ENCODE measurements around the gene MESP1.
A peak's percentile ranks its signal among the peaks of the same experiment; 100 is the strongest.

MESP1 gene

GRCh38 chr15:89780601-89781000 is 29.6 kb upstream of the MESP1 start:
- Histone ChIP-seq H3K4me1 (ENCODE audit: control insufficient read depth, insufficient read depth, low read length) (peaks cover 38% of the 10 kb centered on the region), H3K36me3 (ENCODE audit: control insufficient read depth, insufficient read depth, low read length) (no peaks in the 10 kb centered on the region), H3K27ac (ENCODE audit: low read depth, low read length) (no peak overlapping the region), H3K9ac (ENCODE audit: low read length) (no peak overlapping the region), H3K27me3 (ENCODE audit: control insufficient read depth, insufficient read depth, low read length) (peaks cover 42% of the 10 kb centered on the region), H3K9me3 (ENCODE audit: control insufficient read depth, insufficient read depth, low read depth, low read length) (no peaks in the 10 kb centered on the region), H3K4me3 (ENCODE audit: low read depth, low read length) (no peak overlapping the region)

GRCh38 chr15:89778861-89779260 is 27.8 kb upstream of the MESP1 start:
- no peak overlapping the region for H3K27ac ChIP-seq (ENCODE audit: low read depth, low read length)

DNA sequence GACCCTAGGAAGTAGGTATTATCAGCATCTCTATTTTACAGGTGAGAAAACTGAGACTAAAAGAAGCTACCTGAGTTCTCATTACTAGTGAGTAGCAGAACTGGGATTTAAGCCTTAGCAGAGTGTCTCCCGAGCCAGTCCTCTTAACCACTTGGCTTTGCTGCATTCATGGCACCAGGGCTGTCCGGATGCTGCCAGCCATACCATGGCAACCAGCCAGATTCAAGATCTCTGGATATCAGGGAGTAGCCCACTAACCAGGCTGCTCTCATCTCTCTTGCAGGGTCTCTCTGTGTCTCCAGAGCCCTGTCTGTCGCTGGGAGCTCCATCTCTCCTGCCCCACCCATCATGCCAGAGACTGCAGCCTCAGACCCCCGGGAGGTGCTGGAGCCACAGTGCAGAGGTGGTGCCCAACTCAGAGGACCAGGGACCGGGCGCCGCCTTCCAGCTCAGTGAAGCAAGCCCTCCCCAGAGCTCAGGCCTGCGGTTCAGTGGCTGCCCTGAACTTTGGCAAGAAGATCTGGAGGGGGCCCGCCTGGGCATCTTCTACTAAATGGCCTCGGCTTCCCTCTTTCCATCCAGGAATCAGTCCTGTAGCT is 26.8 kb upstream of the MESP1 start:
- Histone ChIP-seq H3K4me3 (ENCODE audit: low read depth, low read length) (no peak overlapping the region), H3K4me1 (ENCODE audit: control insufficient read depth, insufficient read depth, low read length) (peaks cover 21% of the 10 kb centered on the region; the same call in 1 of the 2 replicates), H3K36me3 (ENCODE audit: control insufficient read depth, insufficient read depth, low read length) (no peaks in the 10 kb centered on the region), H3K27ac (ENCODE audit: low read depth, low read length) (no peak overlapping the region), H3K27me3 (ENCODE audit: control insufficient read depth, insufficient read depth, low read length) (peaks cover 52% of the 10 kb centered on the region), H3K9me3 (ENCODE audit: control insufficient read depth, insufficient read depth, low read depth, low read length) (no peaks in the 10 kb centered on the region), H3K9ac (ENCODE audit: low read length) (no peak overlapping the region)

More at GRCh38 chr15:89778861-89779260, 27.8 kb upstream of the MESP1 start:
- no peak overlapping the region for H3K9ac ChIP-seq (ENCODE audit: low read length)
- no peak overlapping the region for H3K4me3 ChIP-seq (ENCODE audit: low read depth, low read length)
- H3K9me3 ChIP-seq (ENCODE audit: control insufficient read depth, insufficient read depth, low read depth, low read length), result no peaks in the 10 kb centered on the region
- H3K27me3 ChIP-seq (ENCODE audit: control insufficient read depth, insufficient read depth, low read length), result peaks cover 52% of the 10 kb centered on the region
- peaks cover 30% of the 10 kb centered on the region for H3K4me1 ChIP-seq (ENCODE audit: control insufficient read depth, insufficient read depth, low read length)
- H3K36me3 ChIP-seq (ENCODE audit: control insufficient read depth, insufficient read depth, low read length), result no peaks in the 10 kb centered on the region

DNA sequence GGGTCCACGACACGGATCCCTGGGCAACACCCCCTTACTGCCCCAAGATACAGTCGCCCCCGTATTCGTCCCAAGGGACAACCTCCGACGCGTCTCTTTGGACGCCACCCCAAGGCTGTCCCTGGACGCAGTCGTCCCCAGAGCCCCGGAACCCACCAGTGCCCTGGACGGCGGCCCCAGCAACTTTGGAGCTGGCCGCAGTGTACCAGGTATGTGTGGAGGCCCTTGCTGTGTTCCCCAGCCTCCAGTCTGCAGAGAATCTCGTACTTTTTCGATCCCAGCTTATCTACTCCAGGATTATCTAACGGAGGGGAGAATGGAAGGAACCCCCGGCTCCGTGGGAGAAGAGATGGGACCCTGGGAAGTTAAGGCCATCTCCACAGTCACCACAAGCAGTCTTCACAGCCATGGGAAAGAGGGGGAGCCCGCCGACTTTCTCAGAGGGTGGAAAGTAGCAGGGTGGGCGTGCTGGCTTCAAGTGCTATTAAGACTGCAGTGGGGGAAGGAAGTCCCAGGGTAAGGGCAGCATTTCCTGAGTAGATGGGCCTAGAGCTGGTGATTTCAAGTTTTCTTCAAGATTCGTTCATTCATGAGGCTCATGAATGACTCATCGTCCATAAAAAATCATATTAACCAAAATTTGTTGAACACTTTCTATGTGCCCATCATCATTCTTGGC is 26.2 kb upstream of the MESP1 start:
- peak overlapping the region; percentile 50 for H3K4me3 ChIP-seq (ENCODE audit: low read depth, low read length)
- H3K9ac ChIP-seq (ENCODE audit: low read length), result peak overlapping the region; percentile 73
- H3K36me3 ChIP-seq (ENCODE audit: control insufficient read depth, insufficient read depth, low read length), result no peaks in the 10 kb centered on the region
- no peaks in the 10 kb centered on the region for H3K9me3 ChIP-seq (ENCODE audit: control insufficient read depth, insufficient read depth, low read depth, low read length)
- H3K27me3 ChIP-seq (ENCODE audit: control insufficient read depth, insufficient read depth, low read length), result peaks cover 52% of the 10 kb centered on the region
- peaks cover 17% of the 10 kb centered on the region; the same call in 1 of the 2 replicates for H3K4me1 ChIP-seq (ENCODE audit: control insufficient read depth, insufficient read depth, low read length)
- H3K27ac ChIP-seq (ENCODE audit: low read depth, low read length), result no peak overlapping the region

DNA sequence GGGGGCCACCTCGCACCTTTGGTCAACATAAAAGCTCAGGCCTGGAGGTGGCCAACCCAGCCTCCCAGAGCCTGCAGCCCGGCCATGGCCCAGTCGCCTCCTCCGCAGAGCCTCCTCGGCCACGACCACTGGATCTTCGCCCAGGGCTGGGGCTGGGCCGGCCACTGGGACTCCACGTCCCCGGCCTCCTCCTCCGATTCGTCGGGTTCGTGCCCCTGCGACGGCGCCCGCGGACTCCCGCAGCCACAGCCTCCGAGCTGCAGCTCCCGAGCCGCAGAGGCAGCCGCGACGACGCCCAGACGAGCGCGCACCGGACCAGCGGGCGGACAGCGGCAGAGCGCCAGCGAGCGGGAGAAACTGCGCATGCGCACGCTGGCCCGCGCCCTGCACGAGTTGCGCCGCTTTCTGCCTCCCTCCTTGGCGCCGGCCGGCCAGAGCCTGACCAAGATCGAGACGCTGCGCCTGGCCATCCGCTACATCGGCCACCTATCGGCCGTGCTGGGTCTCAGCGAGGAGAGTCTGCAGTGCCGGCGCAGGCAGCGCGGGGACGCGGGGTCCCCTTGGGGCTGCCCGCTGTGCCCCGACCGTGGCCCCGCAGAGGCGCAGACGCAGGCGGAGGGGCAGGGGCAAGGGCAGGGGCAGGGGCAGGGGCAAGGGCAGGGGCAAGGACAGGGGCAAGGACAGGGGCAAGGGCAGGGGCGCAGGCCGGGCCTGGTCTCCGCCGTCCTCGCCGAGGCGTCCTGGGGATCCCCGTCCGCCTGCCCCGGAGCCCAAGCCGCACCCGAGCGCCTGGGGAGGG is 25.4 kb upstream of the MESP1 start, which contains the start of gene MESP2:
Gene MESP2, plus strand, starts transcription at position 59 of the 799 bp plus-strand sequence. Its CDS starts 26 bp downstream, at position 85.
- Histone ChIP-seq H3K27ac (ENCODE audit: low read depth, low read length) (no peak within 1 kb of the TSS), H3K4me1 (ENCODE audit: control insufficient read depth, insufficient read depth, low read length) (peaks cover 10% of the 10 kb centered on the region; the same call in 1 of the 2 replicates), H3K4me3 (ENCODE audit: low read depth, low read length) (peak within 1 kb of the TSS; percentile 50), H3K36me3 (ENCODE audit: control insufficient read depth, insufficient read depth, low read length) (no peaks in the 10 kb centered on the region), H3K9ac (ENCODE audit: low read length) (peak within 1 kb of the TSS; percentile 73), H3K9me3 (ENCODE audit: control insufficient read depth, insufficient read depth, low read depth, low read length) (no peaks in the 10 kb centered on the region), H3K27me3 (ENCODE audit: control insufficient read depth, insufficient read depth, low read length) (peaks cover 52% of the 10 kb centered on the region)

DNA sequence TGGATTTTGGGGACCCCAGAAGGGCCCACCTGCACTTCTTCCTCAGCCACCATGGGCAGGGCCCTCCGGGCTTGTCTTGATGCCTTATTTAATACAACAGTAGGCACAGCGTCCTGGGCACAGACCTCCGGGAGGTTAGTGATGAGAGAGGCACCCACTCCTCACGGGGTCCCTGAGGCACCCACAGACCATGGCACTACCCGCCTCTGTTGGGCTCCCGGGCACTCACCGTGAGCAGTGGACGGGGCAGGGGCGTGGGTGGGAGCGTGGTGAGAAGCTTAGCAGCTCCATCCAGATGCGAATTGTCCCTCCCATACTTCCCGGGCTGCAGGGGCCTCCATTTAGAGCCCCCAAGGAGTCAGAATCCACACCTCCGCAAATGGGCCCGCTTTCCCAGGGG is 24.8 kb upstream of the MESP1 start:
- no peak overlapping the region for H3K27ac ChIP-seq (ENCODE audit: low read depth, low read length)
- peaks cover 8% of the 10 kb centered on the region; the same call in 1 of the 2 replicates for H3K4me1 ChIP-seq (ENCODE audit: control insufficient read depth, insufficient read depth, low read length)
- H3K9ac ChIP-seq (ENCODE audit: low read length), result no peak overlapping the region

DNA sequence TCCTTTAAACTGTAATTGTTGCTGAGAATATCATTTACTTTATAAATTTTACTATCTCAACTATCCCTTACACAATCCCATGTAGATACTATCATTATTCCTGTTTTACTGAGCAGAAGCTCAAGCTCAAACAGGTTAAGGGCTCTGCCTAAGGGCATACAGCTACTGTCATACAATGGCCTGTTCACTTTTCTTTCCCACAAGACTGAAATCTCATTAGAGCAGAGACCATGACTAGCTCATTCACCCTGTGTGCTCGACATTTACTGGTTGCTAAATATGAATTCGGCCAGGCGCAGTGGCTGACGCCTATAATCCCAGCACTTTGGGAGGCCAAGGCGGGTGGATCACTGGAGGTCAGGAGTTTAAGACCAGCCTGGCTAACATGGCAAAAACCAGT is 23.4 kb upstream of the MESP1 start:
- H3K9ac ChIP-seq (ENCODE audit: low read length), result no peak overlapping the region
- H3K36me3 ChIP-seq (ENCODE audit: control insufficient read depth, insufficient read depth, low read length), result no peaks in the 10 kb centered on the region
- peaks cover 45% of the 10 kb centered on the region for H3K27me3 ChIP-seq (ENCODE audit: control insufficient read depth, insufficient read depth, low read length)
- H3K4me3 ChIP-seq (ENCODE audit: low read depth, low read length), result no peak overlapping the region
- no peak overlapping the region for H3K27ac ChIP-seq (ENCODE audit: low read depth, low read length)
- no peaks in the 10 kb centered on the region for H3K9me3 ChIP-seq (ENCODE audit: control insufficient read depth, insufficient read depth, low read depth, low read length)
- peaks cover 6% of the 10 kb centered on the region; the same call in 1 of the 2 replicates for H3K4me1 ChIP-seq (ENCODE audit: control insufficient read depth, insufficient read depth, low read length)

More for the DNA sequence above, 24.8 kb upstream of the MESP1 start:
- Histone ChIP-seq H3K9me3 (ENCODE audit: control insufficient read depth, insufficient read depth, low read depth, low read length) (no peaks in the 10 kb centered on the region), H3K27me3 (ENCODE audit: control insufficient read depth, insufficient read depth, low read length) (peaks cover 46% of the 10 kb centered on the region), H3K4me3 (ENCODE audit: low read depth, low read length) (peak overlapping the region; percentile 50), H3K36me3 (ENCODE audit: control insufficient read depth, insufficient read depth, low read length) (no peaks in the 10 kb centered on the region)

DNA sequence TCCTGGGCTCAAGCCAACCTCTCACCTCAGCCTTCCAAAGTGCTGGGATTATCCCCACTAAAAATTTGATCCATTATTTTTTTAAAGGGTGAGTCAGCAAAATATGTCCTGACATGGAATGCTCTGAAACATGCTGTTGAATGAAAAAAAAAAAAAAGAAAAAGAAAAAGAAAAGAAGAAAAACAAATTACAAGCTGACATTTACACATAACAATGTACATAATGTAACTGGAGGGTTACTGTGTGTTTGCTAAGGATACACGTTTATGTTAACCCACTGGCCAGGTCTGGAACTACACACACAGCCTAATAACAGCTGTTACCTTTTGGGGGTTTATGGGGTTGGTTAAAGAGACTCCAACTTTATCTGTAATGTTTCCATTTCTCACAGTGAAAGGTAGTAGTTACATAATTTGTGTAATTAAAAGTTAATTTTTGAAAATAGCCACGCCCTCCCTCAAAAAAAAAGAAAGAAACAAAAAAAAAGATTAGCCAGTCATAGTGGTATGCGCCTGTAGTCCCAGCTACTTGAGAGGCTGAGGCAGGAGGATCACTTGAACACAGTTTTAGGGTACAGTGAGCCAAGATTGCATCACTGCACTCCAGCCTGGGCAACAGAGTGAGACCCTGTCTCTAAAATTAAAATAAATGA is 22.0 kb upstream of the MESP1 start:
- peaks cover 6% of the 10 kb centered on the region; the same call in 1 of the 2 replicates for H3K4me1 ChIP-seq (ENCODE audit: control insufficient read depth, insufficient read depth, low read length)
- peaks cover 40% of the 10 kb centered on the region for H3K27me3 ChIP-seq (ENCODE audit: control insufficient read depth, insufficient read depth, low read length)
- no peaks in the 10 kb centered on the region for H3K36me3 ChIP-seq (ENCODE audit: control insufficient read depth, insufficient read depth, low read length)
- no peak overlapping the region for H3K4me3 ChIP-seq (ENCODE audit: low read depth, low read length)
- no peaks in the 10 kb centered on the region for H3K9me3 ChIP-seq (ENCODE audit: control insufficient read depth, insufficient read depth, low read depth, low read length)
- no peak overlapping the region for H3K9ac ChIP-seq (ENCODE audit: low read length)
- no peak overlapping the region for H3K27ac ChIP-seq (ENCODE audit: low read depth, low read length)

GRCh38 chr15:89770041-89770440 is 19.0 kb upstream of the MESP1 start:
- no peak overlapping the region for H3K4me3 ChIP-seq (ENCODE audit: low read depth, low read length)
- no peaks in the 10 kb centered on the region for H3K36me3 ChIP-seq (ENCODE audit: control insufficient read depth, insufficient read depth, low read length)
- no peak overlapping the region for H3K27ac ChIP-seq (ENCODE audit: low read depth, low read length)
- H3K9ac ChIP-seq (ENCODE audit: low read length), result no peak overlapping the region
- peaks cover 5% of the 10 kb centered on the region; the same call in 1 of the 2 replicates for H3K4me1 ChIP-seq (ENCODE audit: control insufficient read depth, insufficient read depth, low read length)
- peaks cover 14% of the 10 kb centered on the region; the same call in 1 of the 2 replicates for H3K27me3 ChIP-seq (ENCODE audit: control insufficient read depth, insufficient read depth, low read length)
- H3K9me3 ChIP-seq (ENCODE audit: control insufficient read depth, insufficient read depth, low read depth, low read length), result no peaks in the 10 kb centered on the region

- H3K9me3 ChIP-seq (ENCODE audit: control insufficient read depth, insufficient read depth, low read depth, low read length), result no peaks in the 10 kb centered on the region
- H3K9ac ChIP-seq (ENCODE audit: low read length), result no peak overlapping the region
- H3K4me1 ChIP-seq (ENCODE audit: control insufficient read depth, insufficient read depth, low read length), result peaks cover 5% of the 10 kb centered on the region; the same call in 1 of the 2 replicates
- no peaks in the 10 kb centered on the region for H3K36me3 ChIP-seq (ENCODE audit: control insufficient read depth, insufficient read depth, low read length)
- H3K4me3 ChIP-seq (ENCODE audit: low read depth, low read length), result no peak overlapping the region
- no peak overlapping the region for H3K27ac ChIP-seq (ENCODE audit: low read depth, low read length)
- peaks cover 9% of the 10 kb centered on the region; the same call in 1 of the 2 replicates for H3K27me3 ChIP-seq (ENCODE audit: control insufficient read depth, insufficient read depth, low read length)
These were observed 18.3 kb upstream of the MESP1 start for GRCh38 chr15:89769366-89769765.
